GM21825 (cell line): Measurements from ENCODE around the gene FAM168A.

Experiments
- ATAC-seq: cut with Tn5 transposase; IDR thresholded peaks from one replicate; pipeline ENCODE4 v1.9.1; 2021; ENCODE audit warnings: mild to moderate bottlenecking, moderate library complexity; ENCODE audit not compliant: unreplicated experiment

FAM168A gene

GRCh38 chr11:73520353-73521061 is 77.4 kb downstream of the FAM168A start:
- ATAC-seq, result no peak

GRCh38 chr11:73519266-73519665 is 78.6 kb downstream of the FAM168A start:
- ATAC-seq, result no peak

- ATAC-seq, result no peak
Observed at GRCh38 chr11:73518195-73518594, 79.7 kb downstream of the FAM168A start.

- no peak for ATAC-seq
Observed at GRCh38 chr11:73516080-73516479, 81.8 kb downstream of the FAM168A start.

GRCh38 chr11:73513707-73514106 is 84.2 kb downstream of the FAM168A start:
- no peak for ATAC-seq

- ATAC-seq, result no peak
Observed at GRCh38 chr11:73510877-73511276, 87.0 kb downstream of the FAM168A start.

GRCh38 chr11:73510106-73510505 is 87.8 kb downstream of the FAM168A start:
- ATAC-seq, result no peak

- ATAC-seq, result no peak
Observed at GRCh38 chr11:73509188-73509587, 88.7 kb downstream of the FAM168A start.

GRCh38 chr11:73508243-73509176 is 89.4 kb downstream of the FAM168A start:
- no peak for ATAC-seq

GRCh38 chr11:73507086-73507485 is 90.8 kb downstream of the FAM168A start:
- ATAC-seq, result no peak

- no peak for ATAC-seq
Observed at GRCh38 chr11:73506038-73506437, 91.9 kb downstream of the FAM168A start.

GRCh38 chr11:73498343-73498742 is 99.6 kb downstream of the FAM168A start:
- ATAC-seq, result no peak

GRCh38 chr11:73496134-73496533 is 101.8 kb downstream of the FAM168A start:
- no peak for ATAC-seq

GRCh38 chr11:73495731-73496130 is 102.2 kb downstream of the FAM168A start:
- ATAC-seq, result no peak

GRCh38 chr11:73493956-73494598 is 103.8 kb downstream of the FAM168A start:
- no peak for ATAC-seq

GRCh38 chr11:73481626-73482025 is 116.3 kb downstream of the FAM168A start:
- ATAC-seq, result no peak

- ATAC-seq, result no peak
Observed at GRCh38 chr11:73480677-73481076, 117.2 kb downstream of the FAM168A start.

- ATAC-seq, result no peak
Observed at GRCh38 chr11:73478737-73479347, 119.1 kb downstream of the FAM168A start.

GRCh38 chr11:73477518-73477917 is 120.4 kb downstream of the FAM168A start:
- no peak for ATAC-seq

GRCh38 chr11:73475549-73476095 is 122.3 kb downstream of the FAM168A start:
- no peak for ATAC-seq

- no peak for ATAC-seq
Observed at GRCh38 chr11:73473252-73473651, 124.7 kb downstream of the FAM168A start.
